ENCODE data around the gene C4orf50.

C4orf50 gene

DNA sequence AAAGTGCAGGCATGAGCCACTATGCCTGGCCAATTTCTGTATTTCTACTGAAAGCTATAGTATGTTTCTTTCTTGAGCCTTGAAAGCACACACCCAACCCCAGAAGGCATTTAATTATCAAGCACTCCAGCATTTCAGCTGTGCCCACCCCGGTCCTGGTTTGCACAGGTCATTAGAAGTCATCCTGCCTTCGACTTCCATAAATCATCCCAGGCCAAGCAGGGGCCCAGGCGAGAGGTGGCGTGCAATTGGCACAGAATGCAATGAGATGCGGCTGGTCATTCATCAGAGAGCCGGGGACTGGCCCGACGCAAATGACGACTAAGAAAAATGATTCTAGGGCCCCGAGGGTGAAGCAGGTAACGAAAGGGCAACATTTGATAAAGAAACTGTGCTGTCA, 100.6 kb downstream of the C4orf50 start:
- no peak for DNase-seq

DNA sequence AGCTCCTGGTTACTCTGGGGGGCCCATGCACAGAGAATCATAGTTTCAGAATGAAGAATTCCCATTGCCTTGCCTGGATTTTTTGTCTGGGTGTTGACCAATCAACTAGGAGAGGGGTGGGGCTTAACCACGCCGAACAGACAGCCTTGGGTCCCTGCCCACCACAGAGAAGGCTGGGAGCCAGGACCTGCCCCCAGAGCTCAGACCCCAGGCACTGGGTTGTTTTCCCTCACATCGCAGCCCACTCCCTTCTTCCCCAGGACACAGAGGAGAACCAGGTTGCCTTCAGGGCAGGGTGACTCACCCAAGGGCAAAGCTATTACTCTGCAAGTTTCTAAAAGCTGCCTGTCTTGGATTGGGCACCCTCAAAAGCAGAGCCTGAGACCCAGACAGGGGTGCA, 102.0 kb downstream of the C4orf50 start:
- no peak for DNase-seq

DNA sequence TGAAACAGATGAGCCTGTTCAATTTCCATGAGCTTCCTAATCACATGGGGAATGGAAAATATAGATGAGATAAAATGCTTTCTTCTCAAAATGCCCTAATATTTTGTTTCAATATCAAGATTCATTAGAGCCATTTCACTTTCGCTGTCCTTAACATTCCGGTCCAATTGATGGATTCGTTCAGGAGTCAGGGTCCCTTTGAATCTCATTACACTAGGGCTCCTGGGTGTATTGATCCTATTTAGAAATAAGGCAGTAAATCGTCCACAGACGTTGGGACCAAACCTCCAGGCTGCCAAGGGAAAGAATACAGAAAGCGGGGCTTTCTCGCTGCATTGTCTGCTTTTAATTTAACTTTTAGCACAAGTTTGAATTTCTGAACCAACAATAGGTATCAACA, 104.8 kb downstream of the C4orf50 start:
- DNase-seq: no peak

DNA sequence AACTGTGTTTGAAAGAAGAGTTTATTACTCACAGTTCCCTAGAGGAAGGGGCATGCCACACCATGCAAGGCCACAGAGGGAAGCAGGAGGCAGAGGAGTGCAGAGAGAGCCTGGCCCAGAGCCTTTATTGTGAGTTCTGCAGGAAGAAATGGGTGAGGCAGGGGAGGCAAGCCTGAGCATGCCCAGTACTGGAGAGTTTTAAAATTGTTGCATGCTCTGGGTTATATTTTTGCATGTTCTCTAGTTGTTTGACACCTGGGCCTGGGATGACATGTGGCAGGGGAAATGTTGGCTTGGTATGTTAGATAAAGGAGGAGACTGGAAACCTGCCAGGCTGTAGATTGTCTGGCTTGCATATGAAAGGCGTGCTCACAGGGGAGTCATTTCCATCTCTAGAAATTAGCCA, 105.6 kb downstream of the C4orf50 start:
- no peak for DNase-seq

DNA sequence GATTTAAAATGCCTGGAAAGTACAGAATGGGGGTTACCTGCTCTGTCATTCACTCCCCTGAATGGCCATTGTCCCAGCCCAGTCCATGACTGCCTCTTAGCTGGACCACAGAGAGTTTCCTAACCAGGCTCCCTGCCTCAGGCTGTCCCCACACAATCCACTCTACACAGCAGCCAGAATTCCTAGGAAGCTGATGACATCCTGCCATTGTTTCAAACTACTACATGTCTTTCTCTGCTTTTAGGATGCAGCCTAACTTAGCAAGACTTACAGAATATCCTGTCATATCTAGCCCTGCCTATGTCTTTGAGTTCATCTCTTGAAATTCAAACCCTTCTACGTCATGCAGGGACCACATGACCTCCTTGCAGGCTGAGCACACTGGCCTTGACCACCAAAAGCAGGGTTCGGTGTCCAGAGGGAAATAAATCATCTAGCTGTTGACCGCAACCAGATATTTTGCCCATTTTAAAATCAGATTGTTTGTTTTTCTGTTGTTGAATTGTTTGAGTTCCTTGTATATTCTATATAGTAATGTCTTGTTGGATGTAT, 109.3 kb downstream of the C4orf50 start:
- DNase-seq: no peak

DNA sequence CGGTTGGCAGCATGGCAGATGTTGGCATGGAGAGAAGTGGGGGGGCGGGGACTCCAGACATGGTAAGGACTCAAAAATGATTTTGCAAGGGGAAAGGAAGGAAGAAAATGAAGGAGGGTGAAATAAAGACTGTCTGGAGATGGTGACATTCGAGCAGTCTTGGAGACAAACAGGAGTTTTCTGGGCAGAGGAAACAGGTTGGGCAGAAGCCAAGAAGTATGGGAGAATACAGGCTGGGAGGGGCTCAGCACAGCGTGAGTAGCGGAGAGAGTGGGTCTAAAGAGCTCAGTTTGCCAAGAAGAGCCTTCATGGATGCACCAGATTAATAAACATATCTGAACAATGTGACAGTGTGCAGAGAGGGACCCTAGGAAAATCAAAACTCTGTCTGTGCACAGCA, 112.0 kb downstream of the C4orf50 start:
- DNase-seq: no peak

DNA sequence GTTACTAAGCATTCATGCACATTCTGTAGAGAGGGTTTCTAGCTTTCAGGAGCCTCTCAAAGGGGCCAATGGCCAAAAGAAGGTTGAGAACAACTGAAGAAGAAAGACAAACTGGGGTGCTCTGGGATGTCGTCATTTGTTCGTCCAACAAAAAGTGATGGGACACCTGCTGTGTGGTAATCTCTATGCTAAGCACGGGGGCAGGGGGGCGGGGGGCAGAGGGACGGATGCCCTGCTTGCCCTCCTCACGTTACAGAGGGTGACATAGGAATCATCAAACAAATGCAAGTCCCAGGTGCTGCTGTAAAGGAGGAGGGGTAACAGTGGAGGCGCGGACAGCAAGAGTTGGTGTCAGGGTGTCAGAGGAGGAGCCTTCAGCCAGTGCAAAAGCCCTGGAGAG, 112.5 kb downstream of the C4orf50 start:
- no peak for DNase-seq

DNA sequence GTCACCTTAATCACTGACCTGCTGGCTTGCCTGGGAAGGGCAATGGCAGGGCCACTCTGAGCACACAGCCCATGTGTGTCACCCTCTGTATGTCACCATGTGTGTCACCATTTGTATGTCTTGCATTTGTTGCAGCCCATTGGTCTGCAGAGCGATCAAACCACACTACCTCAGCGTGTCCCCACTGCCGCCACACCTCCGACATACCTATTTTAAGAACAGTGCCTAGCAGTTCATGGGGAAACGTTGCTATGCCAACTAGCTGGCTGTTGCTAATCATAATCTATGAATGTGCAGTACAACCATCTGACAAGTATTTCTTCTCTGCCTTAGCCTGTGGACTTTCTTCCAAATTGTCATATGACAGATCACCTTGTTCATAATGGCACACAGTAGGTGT, 117.4 kb downstream of the C4orf50 start:
- DNase-seq: no peak

DNA sequence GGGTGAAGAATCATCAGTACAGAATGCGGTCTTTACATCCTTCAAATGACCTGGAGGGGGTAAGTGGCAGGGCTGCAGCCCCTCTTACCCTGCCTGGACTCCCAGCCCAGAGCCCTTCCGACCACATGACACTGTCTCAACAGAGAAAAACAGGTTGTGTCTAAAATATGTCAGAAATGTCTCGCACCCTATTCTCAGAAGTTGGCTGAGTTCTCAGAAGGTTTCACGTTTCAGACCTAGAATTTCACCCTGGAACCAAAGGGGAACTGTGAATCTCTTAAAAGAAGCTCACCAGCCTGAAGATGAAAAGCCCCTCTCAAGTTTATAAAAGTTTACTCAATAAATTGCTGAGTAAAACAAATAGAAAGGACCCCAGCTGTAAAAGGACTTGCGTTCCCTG, 118.3 kb downstream of the C4orf50 start:
- DNase-seq: no peak

DNA sequence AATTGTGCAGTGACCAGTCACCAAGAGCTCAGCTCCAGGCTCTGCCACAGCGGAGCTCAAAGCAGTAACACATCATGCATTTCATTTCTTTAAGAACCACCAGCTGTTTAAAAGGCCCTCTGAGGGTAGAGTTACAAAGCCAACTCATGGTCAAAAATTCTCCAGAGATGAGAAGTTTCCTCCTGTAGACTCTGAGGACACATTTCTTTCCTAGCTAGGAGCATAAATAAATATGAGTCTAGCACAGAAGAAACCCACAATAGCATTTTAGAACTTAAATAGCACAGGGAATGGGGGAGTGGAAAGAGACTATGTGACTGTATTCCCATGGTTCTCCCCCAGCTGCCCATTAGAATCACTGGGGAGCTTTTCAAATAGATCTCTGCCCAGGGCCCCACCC, 118.8 kb downstream of the C4orf50 start:
- no peak for DNase-seq

DNA sequence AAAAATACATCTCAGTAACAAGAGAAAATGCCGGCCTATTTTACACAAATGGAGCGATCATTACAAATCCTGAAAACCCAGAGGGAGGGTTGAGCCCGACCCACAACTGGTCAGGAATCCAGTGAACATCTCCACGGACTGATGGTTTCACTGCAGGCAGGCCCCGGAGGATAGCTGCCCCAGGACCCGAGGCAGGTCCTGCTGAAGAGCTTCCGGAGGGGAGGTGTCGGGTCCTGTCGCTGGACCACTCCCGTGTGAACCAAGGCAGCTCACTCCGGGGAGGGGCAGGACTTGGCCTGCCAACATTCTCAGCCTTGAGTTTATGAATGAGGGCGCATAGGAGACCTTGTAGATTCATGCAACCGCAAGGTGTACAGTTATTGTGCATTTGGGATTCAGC, 120.6 kb downstream of the C4orf50 start:
- DNase-seq: no peak

DNA sequence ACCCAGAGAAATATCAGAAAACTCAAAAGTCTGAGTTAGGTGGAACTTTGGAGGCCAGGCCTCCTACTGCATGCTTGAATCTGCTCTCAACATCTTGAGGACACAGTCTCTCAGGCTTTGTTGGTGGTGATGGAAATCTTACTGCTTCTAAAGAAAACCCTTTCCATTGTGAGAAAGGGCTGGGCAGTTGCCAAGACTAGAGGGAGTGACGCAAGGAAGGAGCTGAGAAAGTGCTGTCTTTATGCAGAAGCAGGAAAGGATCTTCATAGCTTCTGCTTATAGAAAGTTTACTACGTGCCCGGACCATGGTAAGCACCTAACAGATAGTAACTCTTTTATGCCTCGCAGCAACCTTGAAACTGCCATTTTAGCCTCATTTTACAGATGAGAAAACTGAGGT, 122.9 kb downstream of the C4orf50 start:
- DNase-seq: no peak

DNA sequence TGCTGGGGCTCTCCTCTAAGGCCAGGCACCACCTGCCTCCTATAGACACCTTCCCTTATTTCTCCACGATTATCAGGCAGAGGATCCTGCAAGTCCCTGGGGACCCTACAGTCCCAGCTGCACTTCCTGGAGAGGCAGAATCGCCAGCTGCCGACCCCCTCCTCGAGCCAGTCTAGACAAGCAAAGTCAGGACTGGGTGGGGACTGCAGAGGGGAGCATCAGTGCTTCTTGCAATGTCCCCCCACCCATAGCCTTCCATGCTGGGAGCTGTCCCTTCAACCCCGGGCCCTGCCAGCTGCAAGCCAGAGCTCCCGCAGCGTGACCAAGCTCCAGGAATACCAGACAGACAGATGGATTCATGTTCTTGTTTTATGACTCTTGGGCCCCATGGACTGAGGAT, 124.0 kb downstream of the C4orf50 start:
- DNase-seq: no peak

DNA sequence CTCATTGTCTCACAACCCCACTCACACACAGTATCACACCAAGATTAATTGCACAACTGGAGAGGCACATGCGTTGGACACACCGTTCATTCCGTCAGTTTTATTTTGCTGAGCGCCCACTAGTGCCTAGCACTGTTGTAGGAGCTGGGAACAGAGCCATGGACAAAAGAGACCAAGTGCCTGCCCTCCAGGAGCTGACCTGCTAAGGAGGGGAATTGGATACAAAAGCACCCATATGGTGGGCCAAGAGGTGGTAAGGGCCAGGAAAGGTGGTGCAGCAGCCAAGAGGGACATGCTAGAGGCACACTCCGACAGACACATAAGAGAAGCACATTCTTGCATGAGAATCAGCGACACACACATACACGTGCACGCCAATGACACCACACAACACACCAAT, 124.6 kb downstream of the C4orf50 start:
- no peak for DNase-seq

DNA sequence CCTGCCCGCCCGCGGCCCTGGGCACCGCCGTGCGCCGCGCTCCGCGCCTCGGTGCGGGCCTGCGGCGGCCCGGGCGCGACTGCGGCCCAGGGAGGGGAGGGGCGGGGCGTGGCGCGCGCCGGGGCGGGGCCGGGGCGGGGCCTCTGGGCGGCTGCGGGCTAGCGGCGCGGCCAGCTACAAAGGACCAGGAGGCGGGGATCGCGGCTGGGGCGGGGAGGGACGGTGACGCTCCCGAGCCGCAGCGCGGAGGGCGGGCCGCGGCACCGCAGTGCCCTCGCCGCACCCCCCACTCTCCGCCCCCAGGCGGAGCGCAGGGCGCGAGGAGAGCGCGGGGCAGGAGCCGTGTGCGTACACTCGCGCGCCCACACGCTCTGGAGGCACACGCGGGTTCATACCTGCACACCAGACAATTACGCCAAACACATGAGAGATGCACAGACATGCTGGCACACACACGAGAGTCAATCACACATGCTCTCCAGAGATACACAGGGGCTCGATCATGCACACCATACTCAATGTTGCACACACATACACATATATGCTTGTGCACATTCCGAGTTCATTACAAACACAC, 125.1 kb downstream of the C4orf50 start, which contains the start of gene CRMP1:
Gene CRMP1, minus strand, starts transcription at position 83 of the 577 bp plus-strand sequence. CDS start 117 bp downstream, outside the sequence.
- no peak for DNase-seq

DNA sequence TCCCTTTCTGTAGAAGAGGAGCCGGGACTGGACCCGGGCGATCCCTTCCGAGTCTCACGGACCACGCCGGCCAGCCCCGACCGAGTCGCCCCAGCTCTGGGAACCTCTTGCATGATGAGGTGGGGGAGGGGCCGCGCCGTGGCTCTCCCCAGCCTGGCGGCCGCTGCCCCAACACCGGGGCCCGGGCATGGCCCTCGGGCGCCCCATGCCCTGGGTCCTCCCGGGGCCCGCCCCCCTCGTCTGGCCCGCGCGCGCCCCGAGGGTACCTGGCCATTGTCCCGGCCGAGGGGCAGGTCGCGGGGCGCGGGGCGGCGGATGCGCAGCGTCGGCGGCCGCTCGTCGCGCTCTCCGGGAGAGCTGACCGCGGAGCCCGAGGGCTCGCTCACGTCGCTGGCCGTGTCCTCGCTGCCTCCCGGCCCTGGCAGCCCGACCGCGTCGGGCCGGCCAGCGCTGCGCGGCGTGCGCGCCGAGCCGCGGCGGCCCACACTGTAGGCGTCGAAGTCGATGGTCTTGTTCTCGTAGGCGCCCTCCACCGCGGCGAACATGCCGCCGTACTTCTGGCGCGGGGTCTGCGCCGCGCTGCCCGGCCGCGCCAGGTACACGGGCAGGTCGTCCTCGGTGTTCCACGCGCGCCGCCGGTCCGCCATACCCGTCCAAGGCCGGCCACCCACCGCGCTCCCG, 125.8 kb downstream of the C4orf50 start:
- DNase-seq: no peak

DNA sequence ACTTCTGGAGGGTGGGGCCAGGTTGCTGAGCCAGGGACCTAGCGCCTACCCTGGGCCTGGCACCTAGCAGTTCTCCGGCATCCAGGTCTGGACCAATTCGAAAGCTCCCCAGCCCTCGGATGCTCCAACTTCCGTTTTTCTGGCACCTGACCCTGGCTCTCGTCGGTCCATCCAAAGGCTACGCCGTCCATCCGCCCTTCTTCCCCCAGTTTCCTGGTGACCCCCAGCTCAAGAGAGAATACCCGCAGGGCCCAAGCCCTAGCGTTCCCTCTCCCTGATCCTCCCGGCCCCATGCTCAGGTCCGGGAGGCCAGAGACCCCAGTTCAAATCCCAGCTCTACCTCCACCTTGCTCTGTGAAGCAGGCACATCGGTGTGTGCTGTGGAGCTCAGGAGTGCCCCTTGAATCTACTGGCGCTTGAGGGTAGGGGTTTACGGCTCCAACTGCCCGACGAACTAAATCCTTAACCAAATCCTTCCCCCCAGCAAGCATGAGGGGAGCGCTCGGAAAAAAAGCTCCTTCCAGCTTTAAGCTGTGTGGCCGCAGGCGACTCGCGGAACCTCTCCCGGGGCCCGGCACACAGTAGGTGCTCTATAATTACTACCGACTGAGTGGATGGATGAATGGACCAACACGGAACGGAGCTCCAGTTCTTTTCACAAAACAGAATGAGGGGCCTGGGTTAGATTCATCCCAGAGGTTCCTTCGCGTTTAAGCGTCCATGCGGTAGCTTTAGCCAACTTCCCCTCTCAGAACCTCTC, 126.5 kb downstream of the C4orf50 start:
- DNase-seq: no peak

DNA sequence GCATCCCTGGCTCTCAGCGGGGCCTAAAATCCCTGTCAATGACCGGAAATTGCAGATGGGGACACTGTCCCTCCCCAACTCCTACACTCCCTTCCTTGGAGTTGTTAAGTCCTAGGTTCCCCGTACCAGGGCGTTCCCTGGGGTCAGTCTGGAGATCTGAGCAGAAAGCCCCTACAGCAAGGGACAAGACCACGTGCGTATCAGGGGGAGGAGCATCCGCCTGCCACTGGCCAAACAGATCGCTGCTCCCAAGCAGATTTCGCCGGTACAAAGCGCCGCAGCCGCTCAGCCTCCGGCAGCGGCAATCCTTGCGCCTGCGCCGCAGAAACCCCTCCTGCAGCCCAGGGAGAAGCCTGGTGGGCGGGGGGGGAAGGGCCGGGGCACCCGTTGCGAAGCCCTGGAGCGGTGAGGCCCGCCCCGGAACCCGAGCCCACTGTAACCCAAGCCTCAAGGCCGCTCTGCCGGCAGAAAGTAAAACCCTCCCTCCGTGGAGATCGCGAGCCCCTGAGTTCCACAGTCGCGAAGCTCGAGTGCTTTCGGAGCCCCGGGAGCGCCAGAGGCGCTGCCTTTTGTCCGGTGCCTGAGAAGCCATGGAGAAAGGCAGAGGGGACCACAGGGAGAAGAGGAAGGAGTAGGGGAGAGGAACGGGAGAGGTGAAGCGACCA, 128.0 kb downstream of the C4orf50 start:
- DNase-seq: no peak

DNA sequence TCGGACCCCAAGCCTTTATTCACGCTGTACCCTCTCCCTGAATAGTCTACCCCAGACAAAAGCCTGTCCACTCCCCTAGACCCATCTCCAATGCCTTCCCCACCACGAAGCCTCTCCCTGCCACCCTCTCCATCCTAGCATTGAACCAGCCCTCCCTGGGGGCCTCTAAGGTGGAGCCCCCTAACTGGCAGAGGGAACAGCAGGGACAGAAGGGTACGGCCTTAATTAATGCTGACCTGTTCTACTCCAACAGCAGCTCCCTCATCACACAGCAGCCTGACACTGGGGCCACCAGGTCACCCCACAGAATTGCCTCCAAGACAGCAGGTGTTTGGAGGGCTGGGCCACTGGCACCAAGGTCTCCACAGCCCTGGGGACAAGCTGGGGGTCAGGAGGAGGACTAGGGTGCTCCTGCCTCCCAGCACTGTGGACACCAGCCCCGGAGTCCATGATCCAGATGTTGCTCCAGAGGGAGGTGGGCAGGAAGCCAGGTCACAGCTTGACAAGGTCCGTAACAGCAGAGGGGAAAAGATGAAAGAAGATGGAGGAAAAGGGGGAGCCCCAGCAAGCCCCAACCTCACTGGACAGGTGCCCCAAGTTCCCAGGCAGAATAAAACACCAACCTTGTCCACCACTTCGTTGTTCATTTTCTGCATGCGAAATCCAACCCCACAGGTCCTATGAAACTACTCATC, 129.1 kb downstream of the C4orf50 start:
- no peak for DNase-seq

DNA sequence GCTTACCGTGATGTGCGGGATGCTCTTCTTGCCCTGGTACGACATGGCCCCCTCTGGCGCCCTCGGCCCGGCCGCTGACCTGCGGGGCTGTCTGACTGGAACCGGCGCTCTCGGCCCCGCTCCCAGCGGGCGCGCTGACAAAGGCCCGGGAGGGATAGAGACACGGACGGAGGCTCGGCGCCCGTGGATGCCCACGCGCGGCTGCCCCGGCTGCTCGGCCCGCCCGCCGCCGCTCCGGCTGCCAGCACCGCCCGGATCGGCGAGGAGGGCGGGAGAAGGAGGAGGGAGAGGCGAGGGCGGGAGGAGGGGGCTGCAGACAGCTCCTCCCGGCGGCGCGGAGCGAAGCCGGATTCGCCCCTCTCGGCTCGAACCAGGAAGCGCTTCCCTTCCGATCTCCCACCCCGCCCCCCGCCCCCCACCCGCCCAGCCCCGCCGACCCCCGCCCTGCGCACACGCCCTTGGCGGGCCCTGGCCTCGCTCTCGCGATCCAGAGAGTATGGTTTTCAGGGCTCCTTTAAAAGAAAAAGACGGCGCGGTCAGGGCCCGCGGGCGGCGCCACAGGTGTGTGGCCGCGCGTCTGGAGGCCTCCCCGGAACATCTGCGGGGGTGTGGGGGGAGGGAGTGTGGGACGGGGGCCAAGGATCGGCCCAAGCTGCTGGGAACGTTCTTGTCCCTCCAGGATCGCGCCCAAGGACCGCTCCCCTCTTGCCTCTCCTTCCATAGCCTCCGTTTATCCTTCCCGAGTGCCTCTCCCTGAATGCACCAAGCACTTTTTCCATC, 129.8 kb downstream of the C4orf50 start:
- DNase-seq: no peak

DNA sequence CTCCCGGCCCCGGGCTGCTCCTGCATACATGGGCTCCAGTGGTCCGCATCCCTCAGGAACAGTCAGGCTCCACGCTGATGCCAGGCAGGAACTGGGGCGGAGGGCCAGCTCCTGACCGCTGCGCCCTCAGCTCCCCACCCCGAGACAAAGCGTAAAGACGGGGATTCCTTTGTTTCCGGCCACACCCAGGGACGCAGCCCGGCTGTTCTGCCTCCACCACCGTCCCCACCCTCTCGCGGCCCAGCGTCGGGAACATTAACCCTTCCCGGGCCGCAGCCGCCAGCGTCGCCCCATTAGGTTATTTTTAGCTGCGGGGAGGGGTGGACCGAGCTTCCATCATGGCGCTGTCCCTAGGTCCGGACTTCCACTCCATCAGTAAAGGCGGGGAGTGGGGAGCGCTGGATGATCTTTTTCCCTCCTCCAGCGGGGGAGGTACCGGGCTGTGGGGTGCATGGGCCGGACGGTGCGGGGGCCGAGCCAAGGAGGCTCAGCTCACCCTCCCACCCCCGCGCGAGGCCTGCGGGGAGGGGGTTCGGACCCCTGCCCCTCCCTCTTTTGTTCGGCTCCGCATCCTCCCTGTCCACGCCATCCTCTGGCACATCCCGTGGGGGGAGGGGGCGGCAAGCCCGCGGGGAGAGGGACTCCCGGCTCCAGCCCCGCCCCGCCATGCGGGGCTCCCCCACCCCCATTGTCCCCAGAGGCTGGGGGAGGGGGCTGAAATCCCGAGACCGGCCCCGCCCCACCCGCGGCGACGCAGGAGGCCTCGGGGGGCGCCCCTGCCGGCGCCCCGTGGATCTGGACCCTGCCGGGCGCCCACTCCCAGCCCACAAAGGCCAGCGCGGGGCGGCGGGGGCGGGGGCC, 130.6 kb downstream of the C4orf50 start:
- DNase-seq: no peak

All from bone marrow (tissue), 2 donors.